ENCODE data around the gene WDR11.

The WDR11 gene

GRCh38 chr10:120850911-120851865, at the start of gene WDR11:
Gene WDR11, plus strand, starts transcription at chr10:120851362. Its CDS starts 59 bp downstream, at chr10:120851421.
- peak; percentile 65 for DNase-seq

- DNase-seq, result no peak
Measured at GRCh38 chr10:120802935-120803334, 48.2 kb upstream of the WDR11 start.

- no peak for DNase-seq
Measured at GRCh38 chr10:120803972-120804371, 47.2 kb upstream of the WDR11 start.

- DNase-seq, result no peak
Measured at GRCh38 chr10:120805014-120805812, 45.9 kb upstream of the WDR11 start.

GRCh38 chr10:120806081-120806480, 45.1 kb upstream of the WDR11 start:
- no peak for DNase-seq

GRCh38 chr10:120810298-120810697, 40.9 kb upstream of the WDR11 start:
- DNase-seq, result no peak

GRCh38 chr10:120813085-120813484, 38.1 kb upstream of the WDR11 start:
- DNase-seq, result no peak

- no peak for DNase-seq
Measured at GRCh38 chr10:120818301-120818700, 32.9 kb upstream of the WDR11 start.

- DNase-seq, result no peak
Measured at GRCh38 chr10:120819366-120819765, 31.8 kb upstream of the WDR11 start.

GRCh38 chr10:120823266-120823665, 27.9 kb upstream of the WDR11 start:
- no peak for DNase-seq

GRCh38 chr10:120824881-120825309, 26.3 kb upstream of the WDR11 start:
- no peak for DNase-seq

- DNase-seq, result no peak
Measured at GRCh38 chr10:120825878-120826769, 25.0 kb upstream of the WDR11 start.

- DNase-seq, result no peak
Measured at GRCh38 chr10:120827251-120827875, 23.8 kb upstream of the WDR11 start.

GRCh38 chr10:120828763-120829319, 22.3 kb upstream of the WDR11 start:
- no peak for DNase-seq

- no peak for DNase-seq
Measured at GRCh38 chr10:120832106-120832505, 19.1 kb upstream of the WDR11 start.

- DNase-seq, result no peak
Measured at GRCh38 chr10:120833222-120833928, 17.8 kb upstream of the WDR11 start.

- DNase-seq, result no peak
Measured at GRCh38 chr10:120835603-120836002, 15.6 kb upstream of the WDR11 start.

GRCh38 chr10:120838941-120839340, 12.2 kb upstream of the WDR11 start:
- DNase-seq, result no peak

- no peak for DNase-seq
Measured at GRCh38 chr10:120841522-120842189, 9.5 kb upstream of the WDR11 start.

GRCh38 chr10:120854388-120854787, 3.2 kb downstream of the WDR11 start:
- DNase-seq, result no peak
